ENCODE results near the gene PBX4.

DNA sequence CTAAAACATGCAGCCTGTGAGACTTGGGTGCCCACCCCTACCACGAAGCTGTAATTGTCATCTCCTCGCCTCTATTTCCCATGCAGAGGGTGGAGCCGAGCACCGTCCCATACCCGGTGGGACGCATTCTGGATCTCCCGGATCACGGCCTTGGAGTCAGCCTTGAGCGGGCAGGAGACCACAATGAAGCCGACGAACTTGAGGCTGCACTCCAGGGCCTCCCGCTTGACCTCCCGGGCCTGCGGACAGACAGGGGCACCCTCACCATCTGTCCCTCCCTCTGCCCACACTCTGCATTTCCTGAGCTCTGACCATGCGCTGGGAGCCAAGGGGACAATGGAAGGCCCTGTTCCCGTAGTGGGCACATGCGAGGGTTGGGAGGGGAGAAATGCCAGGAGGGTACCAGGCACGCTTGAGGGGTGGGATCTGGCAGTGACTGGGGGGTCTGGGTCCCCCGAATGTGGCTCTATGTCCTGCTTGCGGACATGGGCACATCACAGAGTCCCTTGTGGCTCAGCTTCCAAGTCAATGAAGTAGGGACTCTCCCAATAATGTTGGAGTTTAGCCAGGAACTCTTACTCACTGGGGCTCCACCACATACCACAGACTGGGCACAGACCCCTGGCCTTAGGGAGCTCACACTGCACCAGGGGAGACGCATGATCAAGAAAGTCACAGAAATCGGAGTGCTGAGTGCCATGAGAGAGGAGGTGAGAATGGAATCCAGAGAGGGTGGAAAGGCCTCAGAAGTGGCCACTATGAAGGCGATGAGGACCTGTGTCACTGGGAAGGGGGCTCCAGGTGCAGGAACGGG, 34.2 kb upstream of the PBX4 start:
- TF ChIP-seq EP300 (IDR thresholded peaks at IDR 0.05; ENCODE audit: borderline replicate concordance in 1 of 2, low read depth in 2 of 2, low read length in 2 of 2), result no peak
- no peak for TF ChIP-seq RFX5 (IDR thresholded peaks at IDR 0.05; ENCODE audit: borderline replicate concordance, low read depth, low read length)
- no peak for TF ChIP-seq SP1 (IDR thresholded peaks at IDR 0.05; ENCODE audit: low read depth, low read length)
- TF ChIP-seq, protein P1, sequence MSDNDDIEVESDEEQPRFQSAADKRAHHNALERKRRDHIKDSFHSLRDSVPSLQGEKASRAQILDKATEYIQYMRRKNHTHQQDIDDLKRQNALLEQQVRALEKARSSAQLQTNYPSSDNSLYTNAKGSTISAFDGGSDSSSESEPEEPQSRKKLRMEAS (IDR thresholded peaks at IDR 0.05), result no peak
- no peak for TF ChIP-seq TAF1 (IDR thresholded peaks at IDR 0.05; ENCODE audit: low read depth, low read length)
- no peak for TF ChIP-seq NRF1 (IDR thresholded peaks at IDR 0.05; ENCODE audit: low read depth, low read length)
- no peak for TF ChIP-seq FOSL1 (IDR thresholded peaks at IDR 0.05; ENCODE audit: insufficient read depth, low read depth, low read length)
- no peak for TF ChIP-seq ASH2L (IDR thresholded peaks at IDR 0.05; ENCODE audit: low read length)
